Measurements from ENCODE around the gene HOXA11.

GRCh38 chr7:27163288-27164044 lies 21.6 kb downstream of the HOXA11 start:
- TF ChIP-seq CTCF (IDR thresholded peaks at IDR 0.05): no peak
- TF ChIP-seq FOXP1 (CRISPR knock-in tag; IDR thresholded peaks at IDR 0.05; ENCODE audit: borderline replicate concordance): no peak
- TF ChIP-seq ZNF121 (CRISPR knock-in tag; IDR thresholded peaks at IDR 0.05): no peak
- TF ChIP-seq ZNF512 (CRISPR knock-in tag; IDR thresholded peaks at IDR 0.05; ENCODE audit: borderline replicate concordance): no peak
- TF ChIP-seq NFYB (CRISPR knock-in tag; conservative IDR thresholded peaks at IDR 0.05; ENCODE audit: low read depth): no peak
- no peak for TF ChIP-seq MAX (CRISPR knock-in tag; IDR thresholded peaks at IDR 0.05)

All from WTC11 (cell line).